AG04449 (cell line): ENCODE data around the gene SBK3.
"Not testable (repeated sequence)": the region's sequence is repeated elsewhere in the genome, so short reads cannot be mapped to it uniquely, and the experiment has no call there.

Experiments
- CTCF ChIA-PET: fragments of 350-600 bp; formaldehyde crosslinking; extraction: SDS; loops from one replicate; lab custom pipeline; 2021; ENCODE audit warnings: antibody characterized with exemption; lab: Yijun Ruan, JAX
- POLR2A ChIA-PET: fragments of 400-600, 350-600 bp; formaldehyde crosslinking; extraction: SDS; loops from one replicate; lab custom pipeline; 2020; ENCODE audit warnings: antibody characterized with exemption, inconsistent platforms; lab: Yijun Ruan, JAX
- DNase-seq: peaks from one replicate; pipeline ENCODE4 v3.0.0-alpha.2; 2010; ENCODE audit warnings: low read depth, low spot score
- H3K4me3 ChIP-seq: 2 replicates; pipeline ENCODE4 v1.5.1; 2011; ENCODE audit warnings: low read depth, mild to moderate bottlenecking, control low read depth, low read length
- TF ChIP-seq, protein P1 (sequence below): IDR thresholded peaks from one replicate; pipeline ENCODE4 v1.5.1; 2011; ENCODE audit warnings: mild to moderate bottlenecking, moderate library complexity, low read length, control low read depth, inconsistent platforms; ENCODE audit not compliant: insufficient read depth; ENCODE audit errors: missing control alignments

SBK3 gene

GRCh38 chr19:55537741-55538111 lies 7.6 kb downstream of the SBK3 start:
- CTCF ChIA-PET: no interaction called here
- POLR2A ChIA-PET: no interaction called here
- no peak overlapping the region for H3K4me3 ChIP-seq
- TF ChIP-seq, protein P1, sequence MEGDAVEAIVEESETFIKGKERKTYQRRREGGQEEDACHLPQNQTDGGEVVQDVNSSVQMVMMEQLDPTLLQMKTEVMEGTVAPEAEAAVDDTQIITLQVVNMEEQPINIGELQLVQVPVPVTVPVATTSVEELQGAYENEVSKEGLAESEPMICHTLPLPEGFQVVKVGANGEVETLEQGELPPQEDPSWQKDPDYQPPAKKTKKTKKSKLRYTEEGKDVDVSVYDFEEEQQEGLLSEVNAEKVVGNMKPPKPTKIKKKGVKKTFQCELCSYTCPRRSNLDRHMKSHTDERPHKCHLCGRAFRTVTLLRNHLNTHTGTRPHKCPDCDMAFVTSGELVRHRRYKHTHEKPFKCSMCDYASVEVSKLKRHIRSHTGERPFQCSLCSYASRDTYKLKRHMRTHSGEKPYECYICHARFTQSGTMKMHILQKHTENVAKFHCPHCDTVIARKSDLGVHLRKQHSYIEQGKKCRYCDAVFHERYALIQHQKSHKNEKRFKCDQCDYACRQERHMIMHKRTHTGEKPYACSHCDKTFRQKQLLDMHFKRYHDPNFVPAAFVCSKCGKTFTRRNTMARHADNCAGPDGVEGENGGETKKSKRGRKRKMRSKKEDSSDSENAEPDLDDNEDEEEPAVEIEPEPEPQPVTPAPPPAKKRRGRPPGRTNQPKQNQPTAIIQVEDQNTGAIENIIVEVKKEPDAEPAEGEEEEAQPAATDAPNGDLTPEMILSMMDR: no peak
- no peak for DNase-seq

GRCh38 chr19:55536951-55537740 lies 8.2 kb downstream of the SBK3 start, which contains the start of gene SBK2:
Gene SBK2, minus strand, starts transcription at chr19:55537133. Its CDS starts 839 bp downstream, at chr19:55536294.
- no peak within 1 kb of the TSS for H3K4me3 ChIP-seq
- ChIA-PET POLR2A (interaction anchor here (0.5 kb wide), 1 partner anchor 38 kb away, joined by 6 read pairs; no protein-coding TSS in a partner anchor), CTCF (no interaction called here)
- TF ChIP-seq, protein P1: peak; percentile 0
- DNase-seq: no peak

GRCh38 chr19:55536366-55536765 lies 9.0 kb downstream of the SBK3 start:
- TF ChIP-seq, protein P1: no peak
- POLR2A ChIA-PET: interaction anchor here (0.9 kb wide), 1 partner anchor 11 kb away, joined by 3 read pairs; no protein-coding TSS in a partner anchor
- DNase-seq: no peak
- CTCF ChIA-PET: interaction anchor here (0.9 to 2.3 kb wide), 5 partner anchors 19 to 96 kb away, joined by 3 to 11 read pairs (median 4); partner anchors contain the start of gene ZNF865
- H3K4me3 ChIP-seq: no peak overlapping the region

DNA sequence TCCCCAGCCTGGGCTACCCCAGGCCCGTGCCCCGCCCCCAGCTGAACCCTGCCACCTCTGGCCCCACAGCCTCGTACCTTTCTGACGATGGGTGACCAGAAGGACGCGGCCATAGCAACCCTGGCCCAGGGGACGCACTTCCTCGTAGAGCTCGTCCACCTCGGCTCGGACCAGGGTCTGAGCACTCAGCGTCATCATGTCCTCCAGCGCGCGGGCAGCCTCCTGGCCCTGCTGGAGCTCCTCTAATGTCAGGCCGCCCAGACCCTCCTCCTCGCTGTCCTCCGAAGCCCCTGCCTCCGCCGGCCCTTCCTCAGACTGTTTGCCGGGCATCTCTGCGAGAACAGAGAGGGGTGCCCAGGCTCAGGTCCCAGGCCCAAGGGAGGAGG lies 9.4 kb downstream of the SBK3 start:
- no peak for DNase-seq
- CTCF ChIA-PET: interaction anchor here (0.9 to 2.3 kb wide), 7 partner anchors 18 to 97 kb away, joined by 3 to 11 read pairs (median 4); partner anchors contain the start of gene ZNF865
- TF ChIP-seq, protein P1: no peak
- POLR2A ChIA-PET: interaction anchor here (0.9 kb wide), 1 partner anchor 10 kb away, joined by 3 read pairs; no protein-coding TSS in a partner anchor
- H3K4me3 ChIP-seq: no peak overlapping the region

DNA sequence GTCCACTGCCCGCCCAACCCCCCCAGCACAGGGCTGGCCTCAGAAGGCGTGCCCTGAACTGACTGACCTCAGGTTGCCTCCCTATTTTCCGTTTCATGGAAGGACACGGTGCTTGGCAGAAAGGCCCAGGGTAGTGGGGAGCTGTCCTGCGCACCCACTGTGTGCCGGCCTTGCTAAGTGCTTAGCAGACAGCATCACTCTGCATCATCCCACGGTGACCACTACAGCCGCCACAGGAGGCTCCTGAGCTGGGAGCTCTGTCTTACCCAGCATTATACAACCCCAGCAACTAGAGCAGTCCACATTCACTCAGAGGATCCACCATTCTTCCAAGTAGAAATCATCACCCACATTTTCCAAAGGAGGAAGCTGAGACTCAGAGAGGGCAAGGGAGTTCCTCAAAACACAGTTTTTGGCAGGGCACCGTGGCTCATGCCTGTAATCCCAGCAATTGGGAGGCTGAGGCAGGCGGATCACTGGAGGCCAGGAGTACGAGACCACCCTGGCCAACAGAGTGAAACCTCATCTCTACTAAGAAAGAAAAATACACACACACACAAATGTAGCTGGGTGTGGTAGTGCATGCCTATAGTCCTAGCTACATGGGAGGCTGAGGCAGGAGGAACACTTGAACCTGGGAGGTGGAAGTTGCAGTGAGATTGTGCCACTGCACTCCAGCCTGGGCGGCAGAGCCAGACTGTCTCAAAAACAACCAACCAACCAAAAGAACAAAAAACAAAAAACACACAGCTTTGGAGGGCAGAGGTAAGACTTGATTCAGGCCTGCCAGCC lies 10.0 kb downstream of the SBK3 start:
- ChIA-PET CTCF (interaction anchor here (0.9 to 2.3 kb wide), 8 partner anchors 9 to 97 kb away, joined by 3 to 11 read pairs (median 4); partner anchors contain the start of gene ZNF865), POLR2A (interaction anchor here (0.9 kb wide), 1 partner anchor 10 kb away, joined by 3 read pairs; no protein-coding TSS in a partner anchor)
- TF ChIP-seq, protein P1: no peak

DNA sequence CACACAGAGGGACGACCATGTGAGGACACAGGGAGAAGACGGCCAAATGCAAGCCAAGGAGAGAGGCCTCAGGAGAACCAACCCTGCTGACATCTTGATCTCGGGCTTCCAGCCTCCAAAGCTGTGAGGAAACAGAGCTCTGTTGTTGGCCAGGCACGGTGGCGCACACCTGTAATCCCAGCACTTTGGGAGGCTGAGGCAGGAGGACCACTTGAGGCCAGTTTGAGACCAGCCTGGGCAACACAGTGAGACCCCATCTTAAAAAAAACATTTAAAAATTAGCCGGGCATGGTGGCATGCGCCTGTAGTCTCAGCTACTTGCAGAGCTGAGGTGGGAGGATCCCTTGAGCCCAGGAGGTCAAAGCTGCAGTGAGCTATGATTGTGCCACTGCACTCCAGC lies 11.1 kb downstream of the SBK3 start:
- DNase-seq, H3K4me3 ChIP-seq, POLR2A ChIA-PET: not testable (repeated sequence)
- CTCF ChIA-PET: interaction anchor here (2.3 kb wide), 1 partner anchor 67 kb away, joined by 11 read pairs; no protein-coding TSS in a partner anchor

More for the DNA sequence above, 10.0 kb downstream of the SBK3 start:
- DNase-seq: no peak
- no peak overlapping the region for H3K4me3 ChIP-seq
